Spleen (tissue), 11 donors: ENCODE results near the gene ACP5. TPM values are rescaled to one million over a fixed set of nuclear protein-coding genes. Genes with fewer than 3 reads are reported as not detected.
A peak's percentile ranks its signal among the peaks of the same experiment; 100 is the strongest.
"Not testable (repeated sequence)": the region's sequence is repeated elsewhere in the genome, so short reads cannot be mapped to it uniquely, and the experiment has no call there.

Source experiments
- DNase-seq: peaks from one replicate; pipeline ENCODE4 v3.0.0-alpha.2; 2020
- H3K27ac ChIP-seq, 8 donors: fragments of 200-600 bp; sonication (generic) in 7 of 8; 1 replicate in 4 of 8; 2 replicates in 4 of 8; pipeline versions ENCODE4 v1.5.0 to v1.8.0; 2016 to 2021; ENCODE audit warnings: inconsistent platforms in 4 of 8, mild to moderate bottlenecking in 4 of 8, moderate library complexity in 1 of 8
- H3K27me3 ChIP-seq, 7 donors: fragments of 200-600 bp; sonication (generic) in 6 of 7; replicated peaks in 1 of 7; 1 replicate in 4 of 7; 2 replicates in 3 of 7; pipeline versions ENCODE4 v1.5.0 to v1.8.0; 2016 to 2021; ENCODE audit warnings: inconsistent platforms in 3 of 7, mild to moderate bottlenecking in 1 of 7
- H3K36me3 ChIP-seq, 6 donors: fragments of 200-600 bp; sonication (generic) in 5 of 6; 1 replicate in 4 of 6; 2 replicates in 2 of 6; pipeline versions ENCODE4 v1.5.0 to v1.8.0; 2016 to 2021; ENCODE audit warnings: inconsistent platforms in 2 of 6
- H3K4me1 ChIP-seq, 6 donors: fragments of 200-600 bp; sonication (generic) in 5 of 6; 1 replicate in 3 of 6; 2 replicates in 3 of 6; pipeline versions ENCODE4 v1.5.0 to v1.8.0; 2016 to 2021; ENCODE audit warnings: inconsistent platforms in 3 of 6
- H3K4me3 ChIP-seq, 8 donors: fragments of 200-600 bp; sonication (generic) in 7 of 8; 1 replicate in 4 of 8; 2 replicates in 4 of 8; pipeline versions ENCODE4 v1.5.0 to v1.8.0; 2016 to 2021; ENCODE audit warnings: inconsistent platforms in 4 of 8, mild to moderate bottlenecking in 4 of 8, moderate library complexity in 2 of 8
- H3K9me3 ChIP-seq, 8 donors: fragments of 200-600 bp; sonication (generic) in 7 of 8; 1 replicate in 4 of 8; 2 replicates in 4 of 8; pipeline versions ENCODE4 v1.5.0 to v1.8.0; 2016 to 2021; ENCODE audit warnings: inconsistent platforms in 4 of 8
- POLR2A ChIP-seq, 3 donors: fragments of 450-650 bp; IDR thresholded peaks; one replicate each; pipeline ENCODE4 v1.5.1; 2017; ENCODE audit warnings: antibody characterized with exemption in 3 of 3, mild to moderate bottlenecking in 1 of 3
- POLR2AphosphoS5 ChIP-seq, 3 donors: sonication (generic); formaldehyde crosslinking; IDR thresholded peaks; one replicate each; pipeline ENCODE4 v1.5.1; 2017; ENCODE audit warnings: antibody characterized with exemption in 3 of 3
- WGBS, 5 donors: extraction: QIAGEN DNeasy Blood & Tissue Kit in 3 of 5; methylation state at CpG; one replicate each; pipeline versions ENCODE4 v1.1.5 to v1.1.7; 2013 to 2018; 5-methylcytosine and 5-hydroxymethylcytosine counted together
- intact Hi-C: fragments of 100-400 bp; cut with DNase I; formaldehyde crosslinking; loops from one replicate; pipeline ENCODE4 v1.15.0; 2023; ENCODE audit warnings: low total_unique reads
- polyA plus RNA-seq, 3 donors: library from polyadenylated mRNA; stranded (reverse); fragments of 200-250 nt; gene quantifications; one replicate each; pipeline ENCODE4 v1.2.1, GENCODE V29; 2013
- total RNA-seq, 7 donors: library from RNA; depleted of rRNA in 3 of 7; stranded (reverse); fragments of >200 nt in 3 of 7; fragmentation: NEBNext Ultra II Directional in 4 of 7; extraction: Animal tissue kit (Norgen Biotek cat#: 25700) in 4 of 7; gene quantifications; one replicate each; pipeline versions ENCODE4 v1.1.0 to v1.2.1, GENCODE V29; 2016 to 2021
- TF ChIP-seq, protein P1 (sequence below), 11 experiments: fragments of 200-600 bp in 7 of 11; fragments of 450-650 bp in 4 of 11; sonication (generic) in 4 of 11; IDR thresholded peaks in 8 of 11; conservative IDR thresholded peaks in 3 of 11; 1 replicate in 7 of 11; 2 replicates in 4 of 11; pipeline versions ENCODE4 v1.4.0 to v1.8.0; 2016 to 2021; ENCODE audit warnings: antibody characterized with exemption in 11 of 11, inconsistent platforms in 4 of 11, mild to moderate bottlenecking in 1 of 11
- donor health status: healthy with polysubstance abuse.
- donor health status: DM: no; HTN: no; CAD: no; lungs with moderate emphysema.
- donor health status: DM: no; HTN: no; CAD: no.
- donor health status: Bipolar disorder and iron deficiency.
- donor health status: healthy.
- donor health status: DM: no; HTN: no; CAD: no.
- donor health status: DM: yes; HTN: yes; CAD: no.

Gene ACP5
- total and polyA plus RNA-seq, 10 donors, result 41.7 to 332 (median 69.2) TPM

- H3K4me1 ChIP-seq, result peaks cover 0 to 69% (median 26%) of the 10 kb centered on the region in 6 donors
- no peaks in the 10 kb centered on the region for H3K9me3 ChIP-seq
- H3K36me3 ChIP-seq, result peaks cover 0 to 4% (median 0%) of the 10 kb centered on the region in 6 donors
- H3K27me3 ChIP-seq, result no peaks in the 10 kb centered on the region
- no peak overlapping the region for H3K4me3 ChIP-seq
- TF ChIP-seq, protein P1, sequence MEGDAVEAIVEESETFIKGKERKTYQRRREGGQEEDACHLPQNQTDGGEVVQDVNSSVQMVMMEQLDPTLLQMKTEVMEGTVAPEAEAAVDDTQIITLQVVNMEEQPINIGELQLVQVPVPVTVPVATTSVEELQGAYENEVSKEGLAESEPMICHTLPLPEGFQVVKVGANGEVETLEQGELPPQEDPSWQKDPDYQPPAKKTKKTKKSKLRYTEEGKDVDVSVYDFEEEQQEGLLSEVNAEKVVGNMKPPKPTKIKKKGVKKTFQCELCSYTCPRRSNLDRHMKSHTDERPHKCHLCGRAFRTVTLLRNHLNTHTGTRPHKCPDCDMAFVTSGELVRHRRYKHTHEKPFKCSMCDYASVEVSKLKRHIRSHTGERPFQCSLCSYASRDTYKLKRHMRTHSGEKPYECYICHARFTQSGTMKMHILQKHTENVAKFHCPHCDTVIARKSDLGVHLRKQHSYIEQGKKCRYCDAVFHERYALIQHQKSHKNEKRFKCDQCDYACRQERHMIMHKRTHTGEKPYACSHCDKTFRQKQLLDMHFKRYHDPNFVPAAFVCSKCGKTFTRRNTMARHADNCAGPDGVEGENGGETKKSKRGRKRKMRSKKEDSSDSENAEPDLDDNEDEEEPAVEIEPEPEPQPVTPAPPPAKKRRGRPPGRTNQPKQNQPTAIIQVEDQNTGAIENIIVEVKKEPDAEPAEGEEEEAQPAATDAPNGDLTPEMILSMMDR (IDR thresholded peaks at IDR 0.05 in 8 of 11, conservative IDR thresholded peaks at IDR 0.05 in 3 of 11), result no peak
- TF ChIP-seq POLR2A (IDR thresholded peaks at IDR 0.05) (no peak), POLR2AphosphoS5 (IDR thresholded peaks at IDR 0.05) (no peak)
- 37 to 55% (median 44%) methylated on average over 5 of the region's 5 CpGs for WGBS, 5 donors
- peak overlapping the region in 3 of 8 donors; percentile 10 to 27 (median 21) for H3K27ac ChIP-seq
- intact Hi-C loops, result no loop called here
- no peak for DNase-seq
Measured at GRCh38 chr19:11570039-11570462, 7.4 kb downstream of the ACP5 start.

GRCh38 chr19:11566164-11566563 lies 11.3 kb downstream of the ACP5 start:
- Histone ChIP-seq H3K9me3 (no peaks in the 10 kb centered on the region), H3K4me3 (no peak overlapping the region), H3K27me3 (no peaks in the 10 kb centered on the region), H3K27ac (peak overlapping the region in 1 of 8 donors; percentile 6), H3K36me3 (no peaks in the 10 kb centered on the region), H3K4me1 (peaks cover 0 to 85% (median 18%) of the 10 kb centered on the region in 6 donors)
- TF ChIP-seq POLR2A (IDR thresholded peaks at IDR 0.05) (no peak), POLR2AphosphoS5 (IDR thresholded peaks at IDR 0.05) (no peak)
- TF ChIP-seq, protein P1 (IDR thresholded peaks at IDR 0.05 in 8 of 11, conservative IDR thresholded peaks at IDR 0.05 in 3 of 11), result no peak
- WGBS, 5 donors, result 75 to 94% (median 84%) methylated on average over 2 of the region's 2 CpGs
- DNase-seq, result no peak
- intact Hi-C loops, result no loop called here

GRCh38 chr19:11565649-11565980 lies 11.8 kb downstream of the ACP5 start:
- H3K9me3 ChIP-seq, H3K27me3 ChIP-seq, intact Hi-C loops, DNase-seq, H3K4me3 ChIP-seq, H3K36me3 ChIP-seq: not testable (repeated sequence)
- H3K27ac ChIP-seq, result peak overlapping the region in 2 of 8 donors; percentile 26 to 32
- WGBS, 5 donors, result 80 to 90% (median 84%) methylated on average over 5 of the region's 5 CpGs
- peaks cover 5 to 91% (median 24%) of the 10 kb centered on the region in 6 donors for H3K4me1 ChIP-seq

DNA sequence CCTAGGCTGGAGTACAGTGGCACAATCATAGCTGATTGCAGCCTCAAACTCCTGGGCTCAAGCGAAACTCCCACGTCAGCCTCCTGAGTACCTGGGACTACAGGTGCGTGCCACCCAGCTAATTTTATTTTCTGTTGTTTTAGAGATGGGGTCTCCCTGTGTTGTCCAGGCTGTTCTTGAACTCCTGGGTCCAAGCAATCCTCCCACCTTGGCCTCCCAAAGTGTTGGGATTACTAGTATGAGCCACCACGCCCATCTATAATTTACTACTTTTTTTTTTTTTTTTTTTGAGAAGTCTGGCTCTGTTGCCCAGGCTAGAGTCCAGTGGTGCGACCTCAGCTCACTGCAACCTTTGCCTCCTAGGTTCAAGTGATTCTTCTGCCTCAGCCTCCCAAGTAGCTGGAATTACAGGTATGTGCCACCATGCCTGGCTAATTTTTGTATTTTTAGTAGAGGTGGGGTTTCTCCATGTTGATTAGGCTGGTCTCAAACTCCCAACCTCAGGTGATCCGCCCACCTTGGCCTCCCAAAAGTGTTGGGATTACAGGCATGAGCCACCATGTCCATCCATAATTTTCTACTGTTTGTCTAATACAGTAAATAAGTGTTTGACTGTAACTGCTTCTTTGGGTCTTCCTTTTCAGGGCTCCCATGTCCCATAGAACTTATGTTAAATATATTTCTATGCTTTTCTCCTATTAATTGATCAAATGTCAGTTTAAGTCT lies 13.2 kb downstream of the ACP5 start:
- WGBS, 5 donors, result 84 to 99% (median 94%) methylated on average over 6 of the region's 6 CpGs
- H3K27me3 ChIP-seq, H3K36me3 ChIP-seq, DNase-seq, intact Hi-C loops, H3K4me3 ChIP-seq, H3K9me3 ChIP-seq: not testable (repeated sequence)
- peaks cover 15 to 91% (median 34%) of the 10 kb centered on the region in 6 donors for H3K4me1 ChIP-seq
- peak overlapping the region in 5 of 8 donors; percentile 16 to 58 (median 32) for H3K27ac ChIP-seq

GRCh38 chr19:11563532-11563931 lies 13.9 kb downstream of the ACP5 start:
- Histone ChIP-seq H3K27ac (peak overlapping the region in 5 of 8 donors; percentile 15 to 59 (median 27)), H3K9me3 (no peaks in the 10 kb centered on the region), H3K27me3 (no peaks in the 10 kb centered on the region), H3K36me3 (no peaks in the 10 kb centered on the region), H3K4me1 (peaks cover 14 to 87% (median 31%) of the 10 kb centered on the region in 6 donors), H3K4me3 (no peak overlapping the region)
- intact Hi-C loops, result no loop called here
- WGBS, 5 donors, result 72 to 84% (median 75%) methylated on average over 8 of the region's 8 CpGs
- DNase-seq, result no peak
- TF ChIP-seq, protein P1 (IDR thresholded peaks at IDR 0.05 in 8 of 11, conservative IDR thresholded peaks at IDR 0.05 in 3 of 11), result no peak
- no peak for TF ChIP-seq POLR2AphosphoS5 (IDR thresholded peaks at IDR 0.05)
- no peak for TF ChIP-seq POLR2A (IDR thresholded peaks at IDR 0.05)
